Ovary (tissue), 9 donors: ENCODE data around the gene WASHC4. TPM values are rescaled to one million over a fixed set of nuclear protein-coding genes. Genes with fewer than 3 reads are reported as not detected.

ENCODE experiments used
- DNase-seq, 5 donors: peaks; one replicate each; pipeline ENCODE4 v3.0.0-alpha.2; 2019 to 2020
- H3K27ac ChIP-seq, 2 donors: fragments of 200-600 bp; one replicate each; pipeline versions ENCODE4 v1.5.1 to v1.8.0; 2019 to 2022
- H3K27me3 ChIP-seq: fragments of 200-600 bp; one replicate; pipeline ENCODE4 v1.8.0; 2022
- H3K36me3 ChIP-seq: fragments of 200-600 bp; sonication (generic); one replicate; pipeline ENCODE4 v1.5.1; 2019
- H3K4me1 ChIP-seq: one replicate; pipeline ENCODE4 v1.8.1; 2013; ENCODE audit warnings: mild to moderate bottlenecking, moderate library complexity; ENCODE audit not compliant: insufficient read depth
- H3K4me3 ChIP-seq: fragments of 200-600 bp; sonication (generic); one replicate; pipeline ENCODE4 v1.5.1; 2017
- H3K9me3 ChIP-seq, 2 donors: fragments of 200-600 bp in 1 of 2; sonication (generic) in 1 of 2; one replicate each; pipeline versions ENCODE4 v1.5.1 to v1.8.1; 2013 to 2019; ENCODE audit warnings: mild to moderate bottlenecking in 1 of 2, moderate library complexity in 1 of 2
- CTCF ChIP-seq, 3 donors: fragments of 450-650 bp in 2 of 3; fragments of 200-600 bp in 1 of 3; IDR thresholded peaks; one replicate each; pipeline versions ENCODE4 v1.5.1 to v1.8.0; 2016 to 2022; ENCODE audit warnings: antibody characterized with exemption in 3 of 3, mild to moderate bottlenecking in 1 of 3
- EP300 ChIP-seq: sonication (generic); formaldehyde crosslinking; IDR thresholded peaks from one replicate; pipeline ENCODE4 v1.6.1; 2017; ENCODE audit warnings: antibody characterized with exemption
- POLR2A ChIP-seq: fragments of 450-650 bp; IDR thresholded peaks from one replicate; pipeline ENCODE4 v1.6.1; 2017; ENCODE audit warnings: antibody characterized with exemption, mild to moderate bottlenecking, moderate library complexity
- WGBS, 3 donors: extraction: QIAGEN DNeasy Blood & Tissue Kit in 1 of 3; methylation state at CpG; one replicate each; pipeline versions ENCODE4 v1.1.5 to v1.1.7; 2013 to 2017; 5-methylcytosine and 5-hydroxymethylcytosine counted together
- intact Hi-C, 4 donors: fragments of 100-400 bp; cut with DNase I; formaldehyde crosslinking; loops; one replicate each; pipeline versions ENCODE4 v1.11.0 to v1.15.1; 2022 to 2023
- polyA plus RNA-seq, 2 donors: library from polyadenylated mRNA; stranded (reverse); fragments of 200-250 nt in 1 of 2; fragments of 350-450 nt in 1 of 2; fragmentation: Illumina TruSeq in 1 of 2; extraction: RNeasy Lipid Tissue Mini Kit (QIAGEN cat#74804) in 1 of 2; gene quantifications; one replicate each; pipeline ENCODE4 v1.2.3, GENCODE V29; 2013 to 2014
- total RNA-seq, 7 donors: library from RNA; depleted of rRNA in 2 of 7; stranded (reverse); fragments of >200 nt in 2 of 7; fragmentation: NEBNext Ultra II Directional in 3 of 7; extraction: Animal tissue kit (Norgen Biotek cat#: 25700) in 3 of 7; gene quantifications; one replicate each; pipeline versions ENCODE4 v1.1.0 to v1.2.4, GENCODE V29; 2016 to 2023
- donor health status: DM: no; HTN: no; CAD: no; lungs with moderate emphysema.
- donor health status: DM: no; HTN: no; CAD: no.
- donor health status: Bipolar disorder and iron deficiency.
- donor health status: DM: yes; HTN: yes; CAD: no.
- donor health status: DM: no; HTN: no; CAD: no.
- donor health status: DM: yes; HTN: yes; CAD: no.

The WASHC4 gene
- total and polyA plus RNA-seq, 9 donors = 16.0 to 55.8 (median 44.5) TPM

GRCh38 chr12:105200385-105200784, 92.9 kb downstream of the WASHC4 start:
- Histone ChIP-seq H3K9me3 (no peaks in the 10 kb centered on the region), H3K36me3 (no peaks in the 10 kb centered on the region), H3K27ac (no peak overlapping the region), H3K27me3 (no peaks in the 10 kb centered on the region), H3K4me1 (peaks cover 3% of the 10 kb centered on the region), H3K4me3 (no peak overlapping the region)
- no peak for DNase-seq
- 94 to 96% (median 95%) methylated on average over 4 of the region's 4 CpGs for WGBS, 3 donors
- no peak for TF ChIP-seq POLR2A
- no peak for TF ChIP-seq CTCF (IDR thresholded peaks at IDR 0.05)
- TF ChIP-seq EP300 = no peak
- intact Hi-C loops = no loop called here

GRCh38 chr12:105201299-105201698, 93.8 kb downstream of the WASHC4 start:
- 53 to 59% (median 55%) methylated on average over 7 of the region's 7 CpGs for WGBS, 3 donors
- Histone ChIP-seq H3K4me1 (peaks cover 3% of the 10 kb centered on the region), H3K27me3 (no peaks in the 10 kb centered on the region), H3K27ac (no peak overlapping the region), H3K4me3 (no peak overlapping the region), H3K36me3 (no peaks in the 10 kb centered on the region), H3K9me3 (no peaks in the 10 kb centered on the region)
- intact Hi-C loops = no loop called here
- TF ChIP-seq CTCF (IDR thresholded peaks at IDR 0.05) = no peak
- no peak for TF ChIP-seq POLR2A
- TF ChIP-seq EP300 = no peak
- DNase-seq = peak in 4 of 5 donors; percentile 44 to 70 (median 60)

- H3K4me3 ChIP-seq = no peak overlapping the region
- intact Hi-C loops = no loop called here
- no peak for TF ChIP-seq EP300
- TF ChIP-seq CTCF (IDR thresholded peaks at IDR 0.05) = no peak
- no peak for TF ChIP-seq POLR2A
- H3K9me3 ChIP-seq = no peaks in the 10 kb centered on the region
- H3K27ac ChIP-seq = no peak overlapping the region
- H3K27me3 ChIP-seq = no peaks in the 10 kb centered on the region
- no peaks in the 10 kb centered on the region for H3K36me3 ChIP-seq
- 83 to 92% (median 85%) methylated on average over 6 of the region's 6 CpGs for WGBS, 3 donors
- DNase-seq = no peak
- peaks cover 3% of the 10 kb centered on the region for H3K4me1 ChIP-seq
Measured at GRCh38 chr12:105202202-105202601, 94.7 kb downstream of the WASHC4 start.

- no peaks in the 10 kb centered on the region for H3K27me3 ChIP-seq
- no peaks in the 10 kb centered on the region for H3K9me3 ChIP-seq
- TF ChIP-seq POLR2A (no peak), EP300 (no peak), CTCF (IDR thresholded peaks at IDR 0.05) (no peak)
- H3K36me3 ChIP-seq = no peaks in the 10 kb centered on the region
- DNase-seq = no peak
- H3K27ac ChIP-seq = no peak overlapping the region
- H3K4me1 ChIP-seq = peaks cover 3% of the 10 kb centered on the region
- WGBS, 3 donors = 87 to 93% (median 91%) methylated on average over 8 of the region's 8 CpGs
- no peak overlapping the region for H3K4me3 ChIP-seq
- intact Hi-C loops = no loop called here
Measured at GRCh38 chr12:105204127-105204526, 96.6 kb downstream of the WASHC4 start.
